GM12878 (cell line): ENCODE data around the gene SPRY2. TPM values are rescaled to one million over a fixed set of nuclear protein-coding genes. Genes with fewer than 3 reads are reported as not detected.
"Not testable (repeated sequence)": the region's sequence is repeated elsewhere in the genome, so short reads cannot be mapped to it uniquely, and the experiment has no call there.

Experiments
- ATAC-seq: fragments of 200-7000 bp; cut with Tn5 transposase; 3 replicates; pipeline ENCODE4 v1.9.1; 2020; ENCODE audit warnings: mild to moderate bottlenecking, moderate library complexity
- BruUV-seq: library from RNA; stranded (reverse); fragments of 400-500 nt; replicated peaks from 2 replicates; lab custom pipeline; 2021; lab: Mats Ljungman, UMichigan
- CTCF ChIA-PET: fragments of 300-600 bp; sonication (Branson Sonifier 250); formaldehyde crosslinking; extraction: SDS; loops from one replicate; lab custom pipeline; 2021; ENCODE audit warnings: inconsistent platforms; lab: Yijun Ruan, JAX
- POLR2A ChIA-PET: fragments of 350-600 bp; formaldehyde crosslinking; extraction: SDS; loops from one replicate; lab custom pipeline; 2021; ENCODE audit warnings: inconsistent platforms; lab: Charles Lee
- RAD21 ChIA-PET: fragments of 300-600 bp; sonication (Branson Sonifier 250); formaldehyde crosslinking; loops from one replicate; lab custom pipeline; 2023; ENCODE audit warnings: antibody characterized with exemption; ENCODE audit not compliant: unreplicated experiment; lab: Charles Lee
- SMC1A ChIA-PET: fragments of 300-600 bp; sonication (Branson Sonifier 250); formaldehyde crosslinking; loops from one replicate; lab custom pipeline; 2023; ENCODE audit not compliant: unreplicated experiment, uncharacterized antibody; lab: Charles Lee
- DNase-seq: peaks from one replicate; pipeline ENCODE4 v3.0.0-alpha.2; 2011; ENCODE audit warnings: low read depth, low spot score
- FAIRE-seq: peaks from 3 replicates; lab custom pipeline; 2011; peaks lifted over from hg19 to GRCh38; lab: Jason Lieb, UNC
- H2AFZ ChIP-seq: 2 replicates; pipeline ENCODE4 v1.6.0; 2011; ENCODE audit warnings: low read depth, low read length, control low read depth; ENCODE audit not compliant: control insufficient read depth
- H3K27ac ChIP-seq: 2 replicates; pipeline ENCODE4 v1.5.1; 2011; ENCODE audit warnings: control low read depth; ENCODE audit not compliant: control insufficient read depth, insufficient read depth
- H3K27me3 ChIP-seq, 2 experiments: replicated peaks in 1 of 2; 2 replicates each; pipeline versions ENCODE4 v1.6.0 to v1.6.1; 2011; ENCODE audit warnings: low read length in 1 of 2; ENCODE audit not compliant: control insufficient read depth in 2 of 2, insufficient read depth in 2 of 2
- H3K36me3 ChIP-seq, 2 experiments: 2 replicates each; pipeline ENCODE4 v1.5.1; 2011; ENCODE audit warnings: low read length in 1 of 2; ENCODE audit not compliant: control insufficient read depth in 2 of 2, insufficient read depth in 2 of 2
- H3K4me1 ChIP-seq: 2 replicates; pipeline ENCODE4 v1.6.1; 2011; ENCODE audit warnings: mild to moderate bottlenecking, low read length, moderate library complexity, mixed read lengths; ENCODE audit not compliant: control insufficient read depth, insufficient read depth
- H3K4me2 ChIP-seq: 2 replicates; pipeline ENCODE4 v1.6.0; 2011; ENCODE audit warnings: control low read depth; ENCODE audit not compliant: control insufficient read depth, insufficient read depth
- H3K4me3 ChIP-seq: fragments of 200-600 bp; sonication (generic); 2 replicates; pipeline ENCODE4 v1.5.1; 2016
- H3K79me2 ChIP-seq: 2 replicates; pipeline ENCODE4 v1.6.0; 2011; ENCODE audit warnings: low read length; ENCODE audit not compliant: control insufficient read depth, insufficient read depth
- H3K9ac ChIP-seq: 2 replicates; pipeline ENCODE4 v1.8.0; 2011; ENCODE audit warnings: low read length, control low read depth, mixed read lengths; ENCODE audit not compliant: control insufficient read depth, insufficient read depth
- H3K9me3 ChIP-seq: replicated peaks from 3 replicates; pipeline ENCODE4 v1.5.1; 2011; ENCODE audit warnings: mild to moderate bottlenecking, low read length; ENCODE audit not compliant: control insufficient read depth, insufficient read depth
- H4K20me1 ChIP-seq: 2 replicates; pipeline ENCODE4 v1.6.0; 2011; ENCODE audit not compliant: control insufficient read depth, insufficient read depth
- EED ChIP-seq: sonication (generic); IDR thresholded peaks from 2 replicates; pipeline ENCODE4 v1.6.1; 2016; ENCODE audit warnings: antibody characterized with exemption, low read depth
- HDAC2 ChIP-seq: fragments of 200-600 bp; sonication (generic); IDR thresholded peaks from 2 replicates; pipeline ENCODE4 v1.6.1; 2017
- WGBS: methylation state at CpG from one replicate; pipeline ENCODE4 v1.1.6; 2016; ENCODE audit warnings: low lambda C conversion rate; ENCODE audit not compliant: insufficient replicate concordance, insufficient coverage; ENCODE audit errors: missing lambda C conversion rate; 5-methylcytosine and 5-hydroxymethylcytosine counted together
- in situ Hi-C: fragments of 300-500 bp; cut with MboI; formaldehyde crosslinking; loops from 9 replicates; pipeline ENCODE4 v1.14.3; 2018; ENCODE audit warnings: mixed read lengths
- intact Hi-C: fragments of 100-400 bp; cut with micrococcal nuclease; formaldehyde crosslinking; loops from one replicate; pipeline ENCODE4 v1.14.2; 2022; ENCODE audit not compliant: unreplicated experiment
- polyA plus RNA-seq, 11 experiments: library from polyadenylated mRNA; depleted of rRNA in 4 of 11; unstranded in 6 of 11; stranded (reverse) in 5 of 11; fragments of >200 nt; fragmentation: Nextera tagmentation in 4 of 11; fragmentation: Illumina TruSeq in 1 of 11; extraction: Ambion mirVana in 4 of 11; extraction: Trizol in 1 of 11; gene quantifications; 1 replicate in 1 of 11; 2 replicates in 10 of 11; pipeline versions ENCODE4 v1.2.1 to v1.2.3, GENCODE V29; 2011 to 2016; ENCODE audit warnings: inconsistent platforms in 2 of 11, missing spikeins in 2 of 11, low read depth in 1 of 11
- total RNA-seq, 4 experiments: library from RNA; depleted of rRNA in 3 of 4; stranded (reverse); fragments of >200 nt in 3 of 4; fragmentation: Illumina TruSeq in 1 of 4; extraction: Trizol in 1 of 4; gene quantifications; 2 replicates each; pipeline versions ENCODE4 v1.2.1 to v1.2.3, GENCODE V29; 2013 to 2021
- TF ChIP-seq, protein P1 (sequence below): IDR thresholded peaks from 2 replicates; pipeline ENCODE4 v1.6.1; 2011; ENCODE audit warnings: mild to moderate bottlenecking, low read depth, low read length, moderate library complexity; ENCODE audit not compliant: insufficient replicate concordance
- TF ChIP-seq, protein P2 (sequence below): fragments of 450-650 bp; IDR thresholded peaks from 2 replicates; pipeline ENCODE4 v1.6.1; 2016; ENCODE audit warnings: mild to moderate bottlenecking

Gene SPRY2
- total and polyA plus RNA-seq, 10 of the 15 experiments (the other 5 are each of a cell fraction or from before 2014, with no cell fraction given): 1.8 to 82.1 (median 9.2) TPM

DNA sequence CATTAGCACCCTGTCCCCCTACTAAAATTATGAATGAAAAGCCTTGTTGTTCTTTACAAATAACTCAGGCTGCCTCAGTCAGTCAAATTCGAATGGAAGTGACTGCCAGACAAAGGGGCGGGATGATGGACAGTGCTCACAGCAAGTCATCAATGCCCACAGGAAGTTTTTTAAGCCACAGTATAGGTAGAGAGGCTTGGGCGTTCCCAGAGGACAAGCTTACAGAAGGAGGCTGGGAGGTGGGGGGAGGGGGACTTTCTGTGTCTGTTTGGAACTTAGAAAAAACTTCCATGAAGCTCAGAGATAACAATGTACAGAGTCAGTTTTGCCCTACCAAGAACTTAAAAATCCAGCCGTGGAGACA lies 18.5 kb upstream of the SPRY2 start:
- POLR2A ChIA-PET: interaction anchor here (0.6 to 5.0 kb wide), 12 partner anchors 10 to 549 kb away, joined by 3 to 147 read pairs (median 4); partner anchors contain the start of gene SPRY2
- in situ Hi-C loops (no loop called here), intact Hi-C loops (no loop called here)
- SMC1A ChIA-PET: interaction anchor here (0.6 to 8.0 kb wide), 25 partner anchors 12 to 935 kb away, joined by 3 to 360 read pairs (median 4); partner anchors contain the start of gene SPRY2
- Histone ChIP-seq H3K9ac (no peak overlapping the region), H3K4me2 (no peak overlapping the region), H3K27ac (no peak overlapping the region), H3K79me2 (no peaks in the 10 kb centered on the region), H3K27me3 (no peaks in the 10 kb centered on the region), H3K4me3 (no peak overlapping the region), H3K4me1 (no peaks in the 10 kb centered on the region), H2AFZ (no peak overlapping the region; the same call in 1 of the 2 replicates), H4K20me1 (no peaks in the 10 kb centered on the region), H3K9me3 (no peaks in the 10 kb centered on the region), H3K36me3 (no peaks in the 10 kb centered on the region)
- peak; percentile 24 for ATAC-seq
- no TSS peak for BruUV-seq
- 11% methylated on average over 4 of the region's 4 CpGs for WGBS
- TF ChIP-seq, protein P1, sequence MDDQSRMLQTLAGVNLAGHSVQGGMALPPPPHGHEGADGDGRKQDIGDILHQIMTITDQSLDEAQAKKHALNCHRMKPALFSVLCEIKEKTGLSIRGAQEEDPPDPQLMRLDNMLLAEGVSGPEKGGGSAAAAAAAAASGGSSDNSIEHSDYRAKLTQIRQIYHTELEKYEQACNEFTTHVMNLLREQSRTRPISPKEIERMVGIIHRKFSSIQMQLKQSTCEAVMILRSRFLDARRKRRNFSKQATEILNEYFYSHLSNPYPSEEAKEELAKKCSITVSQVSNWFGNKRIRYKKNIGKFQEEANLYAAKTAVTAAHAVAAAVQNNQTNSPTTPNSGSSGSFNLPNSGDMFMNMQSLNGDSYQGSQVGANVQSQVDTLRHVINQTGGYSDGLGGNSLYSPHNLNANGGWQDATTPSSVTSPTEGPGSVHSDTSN: peak; percentile 68
- TF ChIP-seq HDAC2: no peak
- TF ChIP-seq, protein P2, sequence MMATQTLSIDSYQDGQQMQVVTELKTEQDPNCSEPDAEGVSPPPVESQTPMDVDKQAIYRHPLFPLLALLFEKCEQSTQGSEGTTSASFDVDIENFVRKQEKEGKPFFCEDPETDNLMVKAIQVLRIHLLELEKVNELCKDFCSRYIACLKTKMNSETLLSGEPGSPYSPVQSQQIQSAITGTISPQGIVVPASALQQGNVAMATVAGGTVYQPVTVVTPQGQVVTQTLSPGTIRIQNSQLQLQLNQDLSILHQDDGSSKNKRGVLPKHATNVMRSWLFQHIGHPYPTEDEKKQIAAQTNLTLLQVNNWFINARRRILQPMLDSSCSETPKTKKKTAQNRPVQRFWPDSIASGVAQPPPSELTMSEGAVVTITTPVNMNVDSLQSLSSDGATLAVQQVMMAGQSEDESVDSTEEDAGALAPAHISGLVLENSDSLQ: peak; percentile 80
- TF ChIP-seq EED: 0 out of 2 replicates have a peak, but pooled peaks have one; percentile 7
- RAD21 ChIA-PET: interaction anchor here (0.6 to 5.5 kb wide), 20 partner anchors 9 to 680 kb away, joined by 3 to 347 read pairs (median 4); partner anchors contain the start of gene SPRY2
- CTCF ChIA-PET: interaction anchor here (1.0 to 5.5 kb wide), 10 partner anchors 13 to 680 kb away, joined by 3 to 228 read pairs (median 4); partner anchors contain the start of gene SPRY2
- DNase-seq: no peak
- no peak for FAIRE-seq

DNA sequence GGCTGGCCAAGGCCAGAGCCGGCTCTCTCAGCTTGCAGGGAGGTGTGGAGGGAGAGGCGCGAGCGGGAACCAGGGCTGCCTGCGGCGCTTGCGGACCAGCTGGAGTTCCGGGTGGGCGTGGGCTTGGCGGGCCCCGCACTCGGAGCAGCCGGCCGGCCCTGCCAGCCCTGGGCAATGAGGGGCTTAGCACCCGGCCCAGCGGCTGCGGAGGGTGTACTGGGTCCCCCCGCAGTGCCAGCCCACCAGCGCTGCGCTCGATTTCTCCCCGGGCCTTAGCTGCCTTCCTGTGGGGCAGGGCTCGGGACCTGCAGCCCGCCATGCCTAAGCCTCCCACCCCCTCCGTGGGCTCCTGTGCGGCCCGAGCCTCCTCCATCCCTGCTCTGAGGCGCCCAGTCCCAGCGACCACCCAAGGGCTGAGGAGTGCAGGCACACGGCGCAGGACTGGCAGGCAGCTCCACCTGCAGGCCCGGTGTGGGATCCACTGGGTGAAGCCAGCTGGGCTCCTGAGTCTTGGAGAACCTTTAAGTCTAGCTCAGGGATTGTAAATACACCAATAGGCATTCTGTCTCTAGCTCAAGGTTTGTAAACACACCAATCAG lies 14.7 kb upstream of the SPRY2 start:
- H2AFZ ChIP-seq, RAD21 ChIA-PET, H3K36me3 ChIP-seq, H3K79me2 ChIP-seq, DNase-seq, ATAC-seq, FAIRE-seq, H3K27me3 ChIP-seq, H3K9me3 ChIP-seq, H3K4me2 ChIP-seq, H3K4me1 ChIP-seq, intact Hi-C loops, BruUV-seq, H3K9ac ChIP-seq, H3K4me3 ChIP-seq, H4K20me1 ChIP-seq, H3K27ac ChIP-seq, in situ Hi-C loops: not testable (repeated sequence)
- 81% methylated on average over 13 of the region's 32 CpGs for WGBS
- ChIA-PET POLR2A (interaction anchor here (1.1 kb wide), 1 partner anchor 21 kb away, joined by 6 read pairs; no protein-coding TSS in a partner anchor), CTCF (interaction anchor here (1.0 to 1.4 kb wide), 2 partner anchors 9 to 12 kb away, joined by 3 read pairs; no protein-coding TSS in a partner anchor), SMC1A (interaction anchor here (1.3 to 8.0 kb wide), 4 partner anchors 11 to 108 kb away, joined by 3 to 360 read pairs (median 4); partner anchors contain the start of gene SPRY2)
